HCT116 (cell line): Measurements from ENCODE around the gene ADAMTS20. TPM values are rescaled to one million over a fixed set of nuclear protein-coding genes. Genes with fewer than 3 reads are reported as not detected.

Experiments used
- ATAC-seq: fragments of 200-7000 bp; cut with Tn5 transposase; 2 replicates; pipeline ENCODE4 v1.9.1; 2020; ENCODE audit warnings: mild to moderate bottlenecking, moderate library complexity
- BruUV-seq: library from RNA; stranded (reverse); fragments of 400-500 nt; replicated peaks from 2 replicates; lab custom pipeline; 2021; lab: Mats Ljungman, UMichigan
- CTCF ChIA-PET: fragments of 300-600 bp; sonication (Branson Sonifier 250); formaldehyde crosslinking; loops from one replicate; lab custom pipeline; 2021; ENCODE audit warnings: antibody characterized with exemption; lab: Charles Lee
- POLR2A ChIA-PET: fragments of 300-600, 350-600 bp; sonication (Branson Sonifier 250); formaldehyde crosslinking; loops from one replicate; lab custom pipeline; 2021; ENCODE audit warnings: antibody characterized with exemption; lab: Charles Lee
- RAD21 ChIA-PET, 2 experiments: fragments of 300-600 bp; sonication (Branson Sonifier 250); formaldehyde crosslinking; loops; one replicate each; lab custom pipeline; 2023; ENCODE audit warnings: low total read pairs in 2 of 2; ENCODE audit not compliant: uncharacterized antibody in 2 of 2, unreplicated experiment in 2 of 2, low non-redundant PET in 1 of 2; lab: Charles Lee
- DNase-seq: peaks from one replicate; pipeline ENCODE4 v3.0.0-alpha.2; 2010; ENCODE audit warnings: low read depth, low spot score
- H2AFZ ChIP-seq: fragments of 200-600 bp; shearing (Covaris generic), sonication (generic); 2 replicates; pipeline ENCODE4 v1.6.1; 2017; ENCODE audit warnings: low read depth, mixed run types, mixed read lengths, antibody characterized with exemption, low read length; ENCODE audit not compliant: poor library complexity, severe bottlenecking
- H3K27ac ChIP-seq: 2 replicates; pipeline ENCODE4 v1.5.1; 2012; ENCODE audit warnings: low read depth, low read length
- H3K27me3 ChIP-seq: fragments of 200-600 bp; sonication (generic); 2 replicates; pipeline ENCODE4 v1.6.1; 2016; ENCODE audit warnings: mixed run types, low read length, mixed read lengths; ENCODE audit not compliant: insufficient read depth
- H3K36me3 ChIP-seq, 2 experiments: fragments of 200-500 bp in 1 of 2; fragments of 200-600 bp in 1 of 2; sonication (Bioruptor generic) in 1 of 2; sonication (generic) in 1 of 2; 2 replicates each; pipeline versions ENCODE4 v1.5.1 to v1.6.1; 2014 to 2016; ENCODE audit warnings: low read length in 2 of 2, inconsistent platforms in 1 of 2, mixed read lengths in 1 of 2, mixed run types in 1 of 2; ENCODE audit not compliant: insufficient read depth in 2 of 2, control insufficient read depth in 1 of 2
- H3K4me1 ChIP-seq, 2 experiments: fragments of 200-600 bp in 1 of 2; sonication (generic) in 1 of 2; 2 replicates each; pipeline versions ENCODE4 v1.5.1 to v1.6.1; 2012 to 2017; ENCODE audit warnings: low read length in 2 of 2, inconsistent platforms in 1 of 2, mild to moderate bottlenecking in 1 of 2, mixed read lengths in 1 of 2, mixed run types in 1 of 2, moderate library complexity in 1 of 2; ENCODE audit not compliant: insufficient read depth in 2 of 2, control insufficient read depth in 1 of 2
- H3K4me2 ChIP-seq: fragments of 200-600 bp; sonication (generic); 2 replicates; pipeline ENCODE4 v1.6.1; 2017; ENCODE audit warnings: mixed run types, low read length, mixed read lengths
- H3K4me3 ChIP-seq, 2 experiments: fragments of 200-600 bp in 1 of 2; sonication (generic) in 1 of 2; replicated peaks in 1 of 2; 2 replicates each; pipeline ENCODE4 v1.5.1; 2011 to 2016; ENCODE audit warnings: low read length in 2 of 2, control low read depth in 1 of 2, low read depth in 1 of 2, mild to moderate bottlenecking in 1 of 2, mixed read lengths in 1 of 2, mixed run types in 1 of 2
- H3K79me2 ChIP-seq: fragments of 200-600 bp; sonication (generic); 2 replicates; pipeline ENCODE4 v1.6.1; 2017; ENCODE audit warnings: mild to moderate bottlenecking, mixed run types, low read length, moderate library complexity, mixed read lengths; ENCODE audit not compliant: insufficient read depth
- H3K9ac ChIP-seq: fragments of 200-600 bp; sonication (generic); 2 replicates; pipeline ENCODE4 v1.6.1; 2016; ENCODE audit warnings: low read length, mixed read lengths
- H3K9me2 ChIP-seq: fragments of 200-600 bp; sonication (generic), shearing (Covaris generic); 2 replicates; pipeline ENCODE4 v1.6.1; 2017; ENCODE audit warnings: mixed run types, mild to moderate bottlenecking, moderate library complexity; ENCODE audit not compliant: insufficient read depth
- H3K9me3 ChIP-seq, 2 experiments: fragments of 200-500 bp in 1 of 2; fragments of 200-600 bp in 1 of 2; sonication (Bioruptor generic) in 1 of 2; sonication (generic) in 1 of 2; 2 replicates each; pipeline ENCODE4 v1.6.1; 2014 to 2017; ENCODE audit warnings: low read length in 2 of 2, mixed read lengths in 2 of 2, inconsistent platforms in 1 of 2, low read depth in 1 of 2, mild to moderate bottlenecking in 1 of 2, mixed run types in 1 of 2, moderate library complexity in 1 of 2; ENCODE audit not compliant: control insufficient read depth in 1 of 2, insufficient read depth in 1 of 2
- H4K20me1 ChIP-seq: fragments of 200-600 bp; sonication (generic), shearing (Covaris generic); 2 replicates; pipeline ENCODE4 v1.6.1; 2017; ENCODE audit warnings: mixed run types, mild to moderate bottlenecking, moderate library complexity; ENCODE audit not compliant: insufficient read depth
- CEBPB ChIP-seq: IDR thresholded peaks from 2 replicates; pipeline ENCODE4 v1.6.1; 2012; ENCODE audit warnings: low read depth
- EGR1 ChIP-seq: IDR thresholded peaks from 2 replicates; pipeline ENCODE4 v1.6.1; 2012; ENCODE audit warnings: low read depth
- ELF1 ChIP-seq: IDR thresholded peaks from 2 replicates; pipeline ENCODE4 v1.6.1; 2012; ENCODE audit warnings: low read depth, borderline replicate concordance
- EZH2 ChIP-seq: fragments of 200-600 bp; sonication (generic); IDR thresholded peaks from 2 replicates; pipeline ENCODE4 v1.6.1; 2017; ENCODE audit warnings: antibody characterized with exemption, mixed run types
- FOSL1 ChIP-seq: IDR thresholded peaks from 2 replicates; pipeline ENCODE4 v1.6.1; 2012; ENCODE audit warnings: low read depth
- JUND ChIP-seq: IDR thresholded peaks from 2 replicates; pipeline ENCODE4 v1.6.1; 2012
- TCF7L2 ChIP-seq: IDR thresholded peaks from 2 replicates; pipeline ENCODE4 v1.7.0; 2011; ENCODE audit warnings: borderline replicate concordance, inconsistent platforms; ENCODE audit not compliant: insufficient read depth, insufficient read length; ENCODE audit errors: extremely low read depth
- ZFX ChIP-seq: fragments of 450-650 bp; IDR thresholded peaks from 2 replicates; pipeline ENCODE4 v1.6.1; 2017
- ZNF274 ChIP-seq: fragments of 200-500 bp; sonication (Bioruptor generic); IDR thresholded peaks from 2 replicates; pipeline ENCODE4 v1.6.1; 2014; ENCODE audit warnings: mild to moderate bottlenecking, low read depth, low read length, inconsistent platforms
- intact Hi-C: fragments of 100-400 bp; cut with micrococcal nuclease; formaldehyde crosslinking; loops from 2 replicates; pipeline ENCODE4 v1.10.0; 2022
- total RNA-seq: library from RNA; stranded (reverse); gene quantifications from one replicate; pipeline ENCODE4 v1.2.1, GENCODE V29; 2021; ENCODE audit not compliant: unreplicated experiment
- TF ChIP-seq, protein P1 (sequence below), 3 experiments: fragments of 200-600 bp in 1 of 3; sonication (generic) in 1 of 3; IDR thresholded peaks in 2 of 3; conservative IDR thresholded peaks in 1 of 3; 2 replicates each; pipeline ENCODE4 v1.5.1; 2012 to 2017; ENCODE audit warnings: low read depth in 2 of 3, low read length in 2 of 3, antibody characterized with exemption in 1 of 3, borderline replicate concordance in 1 of 3, control low read depth in 1 of 3, mild to moderate bottlenecking in 1 of 3, mixed read lengths in 1 of 3, mixed run types in 1 of 3, moderate library complexity in 1 of 3; ENCODE audit not compliant: insufficient read depth in 1 of 3
- TF ChIP-seq, protein P2 (sequence below): IDR thresholded peaks from 2 replicates; pipeline ENCODE4 v1.6.1; 2011; ENCODE audit warnings: mild to moderate bottlenecking, low read length, moderate library complexity; ENCODE audit not compliant: insufficient replicate concordance; ENCODE audit errors: extremely low read depth
- TF ChIP-seq, protein P3 (sequence below): IDR thresholded peaks from 2 replicates; pipeline ENCODE4 v1.6.1; 2012
- TF ChIP-seq, protein P4 (sequence below): IDR thresholded peaks from 2 replicates; pipeline ENCODE4 v1.6.1; 2012; ENCODE audit warnings: low read depth

ADAMTS20 gene
- total RNA-seq, 1 experiment from 2014 or later, result not detected

- no peak for TF ChIP-seq JUND
These were observed 19.9 kb upstream of the ADAMTS20 start (continued) for GRCh38 chr12:43571885-43572284.

DNA sequence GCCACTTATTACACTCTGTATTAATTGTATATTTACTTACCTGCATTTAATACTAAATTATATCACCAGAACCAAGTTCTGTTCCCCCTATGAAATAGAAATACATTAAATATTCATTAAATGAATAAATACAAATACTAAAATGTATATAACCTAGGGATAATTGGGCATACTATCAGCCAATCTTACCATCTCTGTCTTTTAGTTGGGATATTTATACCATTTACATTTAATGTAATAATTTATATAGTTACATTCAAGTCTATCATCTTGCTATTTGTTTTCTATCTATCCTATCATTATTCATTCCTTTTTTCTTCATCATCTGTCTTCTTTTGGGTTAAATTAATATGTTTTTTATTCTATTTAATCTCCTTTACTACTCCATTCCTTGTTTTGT is 4.1 kb upstream of the ADAMTS20 start:
- H3K36me3 ChIP-seq, result no peaks in the 10 kb centered on the region
- H3K4me2 ChIP-seq, result no peak overlapping the region
- no peak overlapping the region for H3K9ac ChIP-seq
- H3K9me2 ChIP-seq, result no peaks in the 10 kb centered on the region
- intact Hi-C loops, result no loop called here
- DNase-seq (no peak), ATAC-seq (no peak)
- ChIA-PET CTCF (no interaction called here), RAD21 (no interaction called here), POLR2A (no interaction called here)
- peaks cover 0 to 10% of the 10 kb centered on the region in 2 experiments; a peak in 2 of 4 replicates for H3K9me3 ChIP-seq
- TF ChIP-seq, protein P1, sequence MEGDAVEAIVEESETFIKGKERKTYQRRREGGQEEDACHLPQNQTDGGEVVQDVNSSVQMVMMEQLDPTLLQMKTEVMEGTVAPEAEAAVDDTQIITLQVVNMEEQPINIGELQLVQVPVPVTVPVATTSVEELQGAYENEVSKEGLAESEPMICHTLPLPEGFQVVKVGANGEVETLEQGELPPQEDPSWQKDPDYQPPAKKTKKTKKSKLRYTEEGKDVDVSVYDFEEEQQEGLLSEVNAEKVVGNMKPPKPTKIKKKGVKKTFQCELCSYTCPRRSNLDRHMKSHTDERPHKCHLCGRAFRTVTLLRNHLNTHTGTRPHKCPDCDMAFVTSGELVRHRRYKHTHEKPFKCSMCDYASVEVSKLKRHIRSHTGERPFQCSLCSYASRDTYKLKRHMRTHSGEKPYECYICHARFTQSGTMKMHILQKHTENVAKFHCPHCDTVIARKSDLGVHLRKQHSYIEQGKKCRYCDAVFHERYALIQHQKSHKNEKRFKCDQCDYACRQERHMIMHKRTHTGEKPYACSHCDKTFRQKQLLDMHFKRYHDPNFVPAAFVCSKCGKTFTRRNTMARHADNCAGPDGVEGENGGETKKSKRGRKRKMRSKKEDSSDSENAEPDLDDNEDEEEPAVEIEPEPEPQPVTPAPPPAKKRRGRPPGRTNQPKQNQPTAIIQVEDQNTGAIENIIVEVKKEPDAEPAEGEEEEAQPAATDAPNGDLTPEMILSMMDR (IDR thresholded peaks at IDR 0.05 in 2 of 3, conservative IDR thresholded peaks at IDR 0.05 in 1 of 3; ENCODE audit: borderline replicate concordance in 1 of 3, insufficient read depth in 1 of 3, low read depth in 2 of 3, low read length in 2 of 3), result no peak
- TF ChIP-seq, protein P2, sequence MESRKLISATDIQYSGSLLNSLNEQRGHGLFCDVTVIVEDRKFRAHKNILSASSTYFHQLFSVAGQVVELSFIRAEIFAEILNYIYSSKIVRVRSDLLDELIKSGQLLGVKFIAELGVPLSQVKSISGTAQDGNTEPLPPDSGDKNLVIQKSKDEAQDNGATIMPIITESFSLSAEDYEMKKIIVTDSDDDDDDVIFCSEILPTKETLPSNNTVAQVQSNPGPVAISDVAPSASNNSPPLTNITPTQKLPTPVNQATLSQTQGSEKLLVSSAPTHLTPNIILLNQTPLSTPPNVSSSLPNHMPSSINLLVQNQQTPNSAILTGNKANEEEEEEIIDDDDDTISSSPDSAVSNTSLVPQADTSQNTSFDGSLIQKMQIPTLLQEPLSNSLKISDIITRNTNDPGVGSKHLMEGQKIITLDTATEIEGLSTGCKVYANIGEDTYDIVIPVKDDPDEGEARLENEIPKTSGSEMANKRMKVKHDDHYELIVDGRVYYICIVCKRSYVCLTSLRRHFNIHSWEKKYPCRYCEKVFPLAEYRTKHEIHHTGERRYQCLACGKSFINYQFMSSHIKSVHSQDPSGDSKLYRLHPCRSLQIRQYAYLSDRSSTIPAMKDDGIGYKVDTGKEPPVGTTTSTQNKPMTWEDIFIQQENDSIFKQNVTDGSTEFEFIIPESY, result no peak
- no peak for TF ChIP-seq FOSL1
- TF ChIP-seq TCF7L2, result no peak
- no peak for TF ChIP-seq ZNF274
- TF ChIP-seq CEBPB, result no peak
- TF ChIP-seq, protein P3, sequence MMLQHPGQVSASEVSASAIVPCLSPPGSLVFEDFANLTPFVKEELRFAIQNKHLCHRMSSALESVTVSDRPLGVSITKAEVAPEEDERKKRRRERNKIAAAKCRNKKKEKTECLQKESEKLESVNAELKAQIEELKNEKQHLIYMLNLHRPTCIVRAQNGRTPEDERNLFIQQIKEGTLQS, result no peak
- TF ChIP-seq EGR1, result no peak
- TF ChIP-seq ZFX, result no peak
- TF ChIP-seq ELF1, result no peak
- TF ChIP-seq EZH2, result no peak
- TF ChIP-seq, protein P4, sequence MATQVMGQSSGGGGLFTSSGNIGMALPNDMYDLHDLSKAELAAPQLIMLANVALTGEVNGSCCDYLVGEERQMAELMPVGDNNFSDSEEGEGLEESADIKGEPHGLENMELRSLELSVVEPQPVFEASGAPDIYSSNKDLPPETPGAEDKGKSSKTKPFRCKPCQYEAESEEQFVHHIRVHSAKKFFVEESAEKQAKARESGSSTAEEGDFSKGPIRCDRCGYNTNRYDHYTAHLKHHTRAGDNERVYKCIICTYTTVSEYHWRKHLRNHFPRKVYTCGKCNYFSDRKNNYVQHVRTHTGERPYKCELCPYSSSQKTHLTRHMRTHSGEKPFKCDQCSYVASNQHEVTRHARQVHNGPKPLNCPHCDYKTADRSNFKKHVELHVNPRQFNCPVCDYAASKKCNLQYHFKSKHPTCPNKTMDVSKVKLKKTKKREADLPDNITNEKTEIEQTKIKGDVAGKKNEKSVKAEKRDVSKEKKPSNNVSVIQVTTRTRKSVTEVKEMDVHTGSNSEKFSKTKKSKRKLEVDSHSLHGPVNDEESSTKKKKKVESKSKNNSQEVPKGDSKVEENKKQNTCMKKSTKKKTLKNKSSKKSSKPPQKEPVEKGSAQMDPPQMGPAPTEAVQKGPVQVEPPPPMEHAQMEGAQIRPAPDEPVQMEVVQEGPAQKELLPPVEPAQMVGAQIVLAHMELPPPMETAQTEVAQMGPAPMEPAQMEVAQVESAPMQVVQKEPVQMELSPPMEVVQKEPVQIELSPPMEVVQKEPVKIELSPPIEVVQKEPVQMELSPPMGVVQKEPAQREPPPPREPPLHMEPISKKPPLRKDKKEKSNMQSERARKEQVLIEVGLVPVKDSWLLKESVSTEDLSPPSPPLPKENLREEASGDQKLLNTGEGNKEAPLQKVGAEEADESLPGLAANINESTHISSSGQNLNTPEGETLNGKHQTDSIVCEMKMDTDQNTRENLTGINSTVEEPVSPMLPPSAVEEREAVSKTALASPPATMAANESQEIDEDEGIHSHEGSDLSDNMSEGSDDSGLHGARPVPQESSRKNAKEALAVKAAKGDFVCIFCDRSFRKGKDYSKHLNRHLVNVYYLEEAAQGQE, result no peak
- no peak overlapping the region for H3K27ac ChIP-seq
- no peaks in the 10 kb centered on the region for H3K79me2 ChIP-seq
- no peaks in the 10 kb centered on the region for H3K4me1 ChIP-seq
- H3K27me3 ChIP-seq, result no peaks in the 10 kb centered on the region
- no TSS peak for BruUV-seq
- H4K20me1 ChIP-seq, result no peaks in the 10 kb centered on the region
- no peak overlapping the region for H2AFZ ChIP-seq
- H3K4me3 ChIP-seq, result no peak overlapping the region
